ENCODE results near the gene SAMD4B.

DNA sequence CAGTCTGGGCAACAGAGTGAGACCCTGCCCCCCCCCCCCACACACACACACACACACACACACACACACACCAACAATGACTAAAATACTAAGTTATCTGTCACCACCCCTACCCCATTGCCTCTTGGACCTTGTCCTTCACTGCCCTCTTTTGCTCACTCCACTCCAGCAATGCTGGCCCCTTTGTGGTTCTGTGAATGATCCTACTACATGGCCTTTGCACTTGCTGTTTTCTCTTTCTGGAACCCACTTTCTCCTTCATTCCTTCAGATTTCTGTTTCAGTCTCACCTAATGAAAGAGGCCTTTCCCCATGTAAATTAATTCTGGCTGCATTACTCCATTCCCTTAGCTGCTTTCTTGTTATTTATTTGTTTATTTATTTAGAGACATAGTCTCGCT is 2.5 kb upstream of the SAMD4B start:
- TF ChIP-seq POLR2A (IDR thresholded peaks at IDR 0.05): no peak
- TF ChIP-seq, protein P1, sequence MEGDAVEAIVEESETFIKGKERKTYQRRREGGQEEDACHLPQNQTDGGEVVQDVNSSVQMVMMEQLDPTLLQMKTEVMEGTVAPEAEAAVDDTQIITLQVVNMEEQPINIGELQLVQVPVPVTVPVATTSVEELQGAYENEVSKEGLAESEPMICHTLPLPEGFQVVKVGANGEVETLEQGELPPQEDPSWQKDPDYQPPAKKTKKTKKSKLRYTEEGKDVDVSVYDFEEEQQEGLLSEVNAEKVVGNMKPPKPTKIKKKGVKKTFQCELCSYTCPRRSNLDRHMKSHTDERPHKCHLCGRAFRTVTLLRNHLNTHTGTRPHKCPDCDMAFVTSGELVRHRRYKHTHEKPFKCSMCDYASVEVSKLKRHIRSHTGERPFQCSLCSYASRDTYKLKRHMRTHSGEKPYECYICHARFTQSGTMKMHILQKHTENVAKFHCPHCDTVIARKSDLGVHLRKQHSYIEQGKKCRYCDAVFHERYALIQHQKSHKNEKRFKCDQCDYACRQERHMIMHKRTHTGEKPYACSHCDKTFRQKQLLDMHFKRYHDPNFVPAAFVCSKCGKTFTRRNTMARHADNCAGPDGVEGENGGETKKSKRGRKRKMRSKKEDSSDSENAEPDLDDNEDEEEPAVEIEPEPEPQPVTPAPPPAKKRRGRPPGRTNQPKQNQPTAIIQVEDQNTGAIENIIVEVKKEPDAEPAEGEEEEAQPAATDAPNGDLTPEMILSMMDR (IDR thresholded peaks at IDR 0.05): no peak
